NCI-H128 (cell line): ENCODE measurements around the gene PYGB.
"Not testable (repeated sequence)": the region's sequence is repeated elsewhere in the genome, so short reads cannot be mapped to it uniquely, and the experiment has no call there.

Source experiments
- DNase-seq: peaks from one replicate; lab custom pipeline; 2025; ENCODE audit not compliant: unreplicated experiment; lab: John Stamatoyannopoulos, UW

The PYGB gene

GRCh38 chr20:25325997-25326396 lies 78.1 kb downstream of the PYGB start:
- DNase-seq = no peak

GRCh38 chr20:25327521-25328235 lies 79.8 kb downstream of the PYGB start:
- DNase-seq = no peak

GRCh38 chr20:25328954-25329498 lies 81.1 kb downstream of the PYGB start:
- DNase-seq = no peak

GRCh38 chr20:25334972-25335371 lies 87.1 kb downstream of the PYGB start:
- DNase-seq = not testable (repeated sequence)

DNA sequence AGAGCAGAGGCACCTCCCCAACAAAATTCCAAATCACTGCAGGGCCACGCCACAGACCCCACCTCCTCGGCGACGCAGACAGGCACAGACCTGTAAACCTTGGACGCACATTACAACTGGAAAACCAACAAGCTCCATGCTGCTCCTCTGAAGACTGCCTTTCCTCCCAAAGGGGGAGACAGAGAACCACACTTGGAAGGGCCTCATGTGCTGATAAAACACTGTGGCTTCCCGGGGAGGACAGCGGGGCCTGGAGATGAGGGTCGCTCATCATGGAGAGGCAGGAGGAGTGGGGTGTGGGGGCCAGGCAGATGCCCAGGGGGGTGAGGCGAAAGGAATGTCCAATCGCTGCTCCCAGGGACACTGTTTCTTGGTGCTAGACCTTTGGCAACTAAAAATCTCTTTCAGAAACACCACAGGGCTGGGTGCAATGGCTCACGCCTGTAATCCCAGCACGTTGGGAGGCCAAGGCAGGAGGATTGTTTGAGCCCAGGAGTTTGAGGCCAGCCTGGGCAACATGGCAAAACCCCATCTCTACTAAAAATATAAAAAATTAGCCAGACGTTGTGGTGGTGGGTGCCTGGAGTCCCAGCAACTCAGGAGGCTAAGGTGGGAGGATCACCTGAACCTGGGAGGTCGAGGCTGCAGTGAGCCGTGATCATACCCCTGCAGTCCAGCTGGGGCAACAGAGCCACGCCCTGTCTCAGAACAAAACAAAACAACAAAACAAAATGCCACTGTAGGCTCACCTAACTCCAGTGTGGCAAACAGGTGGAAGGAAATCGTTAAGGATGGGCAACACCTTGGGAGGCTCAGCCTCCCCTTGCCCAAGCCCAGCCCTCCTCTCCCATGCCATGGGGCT lies 88.9 kb downstream of the PYGB start:
- DNase-seq = no peak

DNA sequence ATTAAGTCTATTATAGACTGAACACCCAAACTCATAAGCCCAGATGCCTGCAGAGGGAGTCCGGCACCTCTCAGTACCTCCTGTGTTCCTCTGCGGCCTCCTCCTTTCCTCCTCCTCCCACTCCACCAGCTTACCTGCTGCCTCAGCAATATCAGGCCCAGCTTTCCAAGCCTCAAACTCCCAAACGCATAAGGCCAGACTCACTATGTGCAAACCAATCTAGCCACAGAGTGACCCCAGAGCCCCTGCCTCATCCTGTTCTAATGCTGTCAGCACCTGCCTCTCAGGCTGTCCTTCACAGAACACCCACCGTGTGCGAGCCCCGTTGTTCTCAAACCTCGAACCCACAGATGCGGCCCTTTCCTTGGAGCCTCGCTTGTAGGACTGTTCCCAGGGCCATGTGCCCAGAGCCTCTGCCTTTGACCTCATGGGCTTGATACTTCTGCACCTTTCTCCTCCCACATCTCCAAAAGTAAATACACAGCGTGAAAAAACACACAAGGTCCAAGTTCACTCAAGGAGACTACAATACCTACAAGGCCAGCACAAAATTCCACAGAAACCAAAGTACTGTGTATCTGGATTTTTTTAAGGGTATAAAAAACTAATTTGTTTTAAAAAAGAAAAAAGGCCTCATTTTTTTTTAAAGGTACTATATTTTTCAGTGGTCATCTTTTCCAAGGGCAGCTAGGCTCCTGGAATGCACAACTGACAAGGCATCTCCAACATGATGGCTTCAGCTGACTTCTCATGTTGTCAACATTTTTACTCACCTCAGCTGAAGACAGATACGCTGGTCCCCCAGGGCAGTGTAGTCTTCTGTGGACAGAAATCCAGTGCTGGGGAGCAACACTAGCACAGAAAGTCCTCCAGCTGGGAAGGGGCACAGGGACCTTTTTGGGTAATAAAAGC lies 90.5 kb downstream of the PYGB start:
- DNase-seq = no peak

DNA sequence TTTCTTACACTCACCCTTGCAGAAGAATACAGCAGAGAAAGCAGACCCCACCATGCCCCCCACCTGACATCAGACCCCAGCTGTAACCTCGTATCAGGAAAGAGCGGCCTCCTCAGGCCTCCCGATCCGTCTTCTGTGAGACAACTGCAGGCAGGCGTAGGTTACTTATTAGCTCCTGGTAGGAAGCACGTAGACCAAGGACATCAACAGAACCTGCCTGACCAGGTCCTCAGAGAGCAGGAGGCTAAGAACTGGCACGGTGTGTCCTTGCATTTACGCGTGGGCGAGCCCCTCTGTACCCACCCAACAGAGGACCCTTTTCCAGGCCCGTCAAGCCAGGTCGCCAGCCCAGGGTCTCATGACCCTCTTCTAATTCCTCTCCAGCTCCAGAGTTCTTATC lies 91.7 kb downstream of the PYGB start:
- DNase-seq = no peak

DNA sequence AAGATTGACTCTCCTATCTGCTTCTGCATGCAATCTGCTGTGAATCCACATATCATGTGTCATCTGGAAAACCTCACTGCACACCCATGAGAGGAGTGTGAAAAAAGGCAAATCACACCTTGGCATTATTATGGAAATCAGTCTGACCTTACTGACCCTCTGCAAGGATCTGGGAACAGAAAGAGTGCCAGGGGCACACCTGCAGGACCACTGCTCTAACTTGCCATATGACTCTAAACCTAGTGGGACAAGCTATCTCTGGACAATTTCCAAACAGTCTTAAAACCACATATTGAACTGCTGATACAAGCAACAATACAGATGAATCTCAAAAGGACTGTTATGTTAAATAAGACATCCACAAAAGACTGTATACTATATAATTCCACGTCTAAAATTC lies 92.5 kb downstream of the PYGB start:
- DNase-seq = no peak

DNA sequence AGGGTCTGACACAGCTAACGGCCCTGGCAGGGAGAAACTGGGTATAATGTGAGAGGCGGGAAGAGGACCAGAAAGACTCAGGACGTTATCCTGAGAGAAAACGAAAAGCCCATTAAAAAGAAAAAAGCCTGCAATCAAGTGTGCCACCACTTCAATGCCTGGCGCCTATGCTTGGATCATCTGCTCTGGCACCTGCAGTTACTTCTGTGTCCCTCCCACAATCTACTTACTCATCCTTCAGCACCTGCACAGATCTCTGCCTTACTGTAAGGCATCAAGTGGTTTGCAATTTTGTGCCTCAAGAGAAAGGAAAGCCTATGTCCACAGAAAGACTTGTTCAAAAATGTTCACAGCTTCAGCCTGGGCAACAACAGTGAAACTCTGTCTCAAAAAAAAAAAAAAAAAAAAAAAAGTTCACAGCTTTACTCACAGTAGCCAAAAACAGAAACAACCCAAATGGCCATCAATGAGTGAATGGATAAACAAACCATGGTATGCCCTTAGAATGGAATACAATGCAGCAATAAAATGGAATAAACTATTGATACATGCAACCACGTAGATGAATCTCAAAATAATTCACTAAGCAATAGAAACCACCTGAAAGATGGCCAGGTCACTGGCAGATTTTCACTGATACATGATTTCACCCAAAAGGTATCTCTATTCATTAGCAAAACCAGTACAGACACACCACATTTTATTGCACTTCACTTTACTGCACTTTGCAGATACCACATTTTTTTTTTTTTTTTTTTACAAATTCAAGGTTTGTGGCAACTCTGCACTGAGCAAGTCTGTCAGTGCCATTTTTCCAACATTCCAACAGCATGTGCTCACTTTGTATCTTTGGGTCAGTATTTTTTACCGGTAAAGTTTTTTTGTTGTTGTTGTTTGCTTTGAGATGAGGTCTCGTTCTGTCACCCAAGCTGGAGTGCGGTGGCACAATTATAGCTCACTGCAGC lies 94.1 kb downstream of the PYGB start:
- no peak for DNase-seq

DNA sequence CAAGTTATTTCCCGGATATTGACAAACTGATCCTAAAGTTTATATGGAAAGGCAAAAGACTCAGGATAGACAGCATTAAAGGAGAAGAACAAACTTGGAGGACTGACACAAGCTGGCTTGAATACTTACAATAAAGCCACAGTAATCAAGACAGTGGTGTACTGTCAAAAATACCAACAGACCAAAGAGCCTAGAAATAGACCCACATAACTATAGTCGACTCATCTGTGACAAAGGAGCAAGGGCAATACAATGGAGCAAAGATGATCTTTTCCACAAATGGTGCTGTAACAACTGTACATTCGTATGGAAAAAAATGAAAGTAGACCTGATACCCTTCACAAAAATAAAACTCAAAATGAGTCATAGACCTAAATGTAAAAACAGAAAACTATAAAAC lies 96.7 kb downstream of the PYGB start:
- DNase-seq = no peak

DNA sequence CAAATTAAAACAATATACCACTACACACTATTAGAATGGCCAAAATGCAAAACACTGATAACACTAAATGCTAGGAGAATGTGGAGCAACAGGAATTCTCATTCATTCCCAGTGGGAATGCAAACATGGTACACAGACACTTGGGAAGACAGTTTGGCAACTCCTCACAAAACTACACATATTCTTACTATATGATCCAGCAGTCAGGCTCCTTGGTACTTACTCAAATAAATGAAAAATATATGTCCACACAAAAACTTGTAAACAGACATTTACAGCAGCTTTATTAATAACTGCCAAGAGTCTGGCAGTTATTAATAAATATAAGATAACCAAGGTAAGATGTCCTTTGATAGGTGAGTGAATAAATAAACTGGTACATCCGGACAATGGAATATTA lies 97.8 kb downstream of the PYGB start:
- no peak for DNase-seq

DNA sequence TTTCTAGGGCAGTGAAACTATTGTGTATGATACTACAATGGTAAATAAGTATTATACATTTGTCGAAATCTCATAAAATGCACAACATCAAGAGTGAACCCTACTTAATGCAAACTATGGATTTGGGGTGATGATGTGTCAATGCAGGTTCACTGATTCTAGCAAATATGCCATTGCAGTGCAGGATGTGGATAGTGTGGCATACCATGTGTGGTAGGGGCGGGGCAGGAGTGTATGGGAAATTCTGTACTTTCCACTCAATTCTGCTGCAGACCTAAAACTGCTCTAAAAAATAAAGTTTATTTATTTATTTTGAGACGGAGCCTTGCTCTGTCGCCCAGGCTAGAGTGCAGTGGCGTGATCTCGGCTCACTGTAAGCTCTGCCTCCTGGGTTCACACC lies 98.5 kb downstream of the PYGB start:
- DNase-seq = no peak
